Astrocyte (in vitro differentiated cells and primary cell): ENCODE data around the gene RBSN. TPM values are rescaled to one million over a fixed set of nuclear protein-coding genes. Genes with fewer than 3 reads are reported as not detected.

ENCODE experiments used
- DNase-seq: peaks from one replicate; pipeline ENCODE4 v3.0.0-alpha.2; 2010; ENCODE audit warnings: low read depth
- FAIRE-seq: peaks from 2 replicates; lab custom pipeline; 2011; peaks lifted over from hg19 to GRCh38; lab: Jason Lieb, UNC
- H2AFZ ChIP-seq: 2 replicates; pipeline ENCODE4 v1.6.0; 2012; ENCODE audit warnings: low read depth, low read length, inconsistent platforms
- H3K27ac ChIP-seq: 2 replicates; pipeline ENCODE4 v1.5.1; 2011; ENCODE audit warnings: low read depth, low read length, inconsistent platforms
- H3K27me3 ChIP-seq: 2 replicates; pipeline ENCODE4 v1.6.0; 2011; ENCODE audit warnings: low read length, inconsistent platforms; ENCODE audit not compliant: insufficient read depth
- H3K36me3 ChIP-seq: 2 replicates; pipeline ENCODE4 v1.5.1; 2011; ENCODE audit warnings: low read length, inconsistent platforms; ENCODE audit not compliant: insufficient read depth
- H3K4me1 ChIP-seq: 2 replicates; pipeline ENCODE4 v1.5.1; 2011; ENCODE audit warnings: low read length, inconsistent platforms; ENCODE audit not compliant: insufficient read depth
- H3K4me2 ChIP-seq: 2 replicates; pipeline ENCODE4 v1.6.0; 2012; ENCODE audit warnings: low read length, inconsistent platforms
- H3K4me3 ChIP-seq: 2 replicates; pipeline ENCODE4 v1.5.1; 2011; ENCODE audit warnings: low read depth, mild to moderate bottlenecking, low read length, inconsistent platforms; ENCODE audit not compliant: insufficient read depth
- H3K79me2 ChIP-seq: 2 replicates; pipeline ENCODE4 v1.6.0; 2012; ENCODE audit warnings: mild to moderate bottlenecking, low read length, inconsistent platforms; ENCODE audit not compliant: insufficient read depth
- H3K9ac ChIP-seq: 2 replicates; pipeline ENCODE4 v1.6.0; 2012; ENCODE audit warnings: mild to moderate bottlenecking, low read length, inconsistent platforms
- H3K9me3 ChIP-seq: 2 replicates; pipeline ENCODE4 v1.5.1; 2012; ENCODE audit warnings: low read depth, mild to moderate bottlenecking, low read length, inconsistent platforms; ENCODE audit not compliant: insufficient read depth
- H4K20me1 ChIP-seq: 2 replicates; pipeline ENCODE4 v1.6.0; 2012; ENCODE audit warnings: low read length, inconsistent platforms; ENCODE audit not compliant: insufficient read depth
- H3K27ac Mint-ChIP-seq: one replicate; pipeline ENCODE4 v1.8.0; 2021; ENCODE audit warnings: mild to moderate bottlenecking, mixed read lengths; ENCODE audit not compliant: unreplicated experiment
- H3K27me3 Mint-ChIP-seq: one replicate; pipeline ENCODE4 v1.8.0; 2021; ENCODE audit warnings: low read depth, mixed read lengths; ENCODE audit not compliant: unreplicated experiment
- H3K36me3 Mint-ChIP-seq: one replicate; pipeline ENCODE4 v1.8.0; 2021; ENCODE audit warnings: low read depth, mixed read lengths; ENCODE audit not compliant: unreplicated experiment
- H3K4me1 Mint-ChIP-seq: one replicate; pipeline ENCODE4 v1.8.0; 2021; ENCODE audit warnings: low read depth, mixed read lengths; ENCODE audit not compliant: unreplicated experiment
- H3K4me3 Mint-ChIP-seq: one replicate; pipeline ENCODE4 v1.8.0; 2021; ENCODE audit warnings: mild to moderate bottlenecking, moderate library complexity, mixed read lengths; ENCODE audit not compliant: unreplicated experiment
- H3K9me3 Mint-ChIP-seq: one replicate; pipeline ENCODE4 v1.8.0; 2021; ENCODE audit warnings: mild to moderate bottlenecking, mixed read lengths; ENCODE audit not compliant: unreplicated experiment
- CTCF ChIP-seq: IDR thresholded peaks from 2 replicates; pipeline ENCODE4 v1.5.1; 2011; ENCODE audit warnings: low read depth, mild to moderate bottlenecking, inconsistent platforms, low read length, moderate library complexity; ENCODE audit not compliant: insufficient read depth
- EZH2 ChIP-seq: IDR thresholded peaks from 2 replicates; pipeline ENCODE4 v1.6.1; 2012; ENCODE audit warnings: mild to moderate bottlenecking, low read length, inconsistent platforms; ENCODE audit not compliant: insufficient read depth
- total RNA-seq: library from RNA; stranded (reverse); gene quantifications from 2 replicates; pipeline ENCODE4 v1.2.1, GENCODE V29; 2021

The RBSN gene
- total RNA-seq, 1 donor from 2014 or later, result 20.3 TPM

- DNase-seq (no peak), FAIRE-seq (no peak)
- H3K27me3 Mint-ChIP-seq, result no peaks in the 10 kb centered on the region
- Histone ChIP-seq H3K4me2 (no peak overlapping the region), H3K27me3 (no peaks in the 10 kb centered on the region), H3K79me2 (no peaks in the 10 kb centered on the region), H2AFZ (no peak overlapping the region), H3K4me3 (no peak overlapping the region), H3K36me3 (peaks cover 30% of the 10 kb centered on the region), H3K4me1 (no peaks in the 10 kb centered on the region), H3K9me3 (no peaks in the 10 kb centered on the region), H4K20me1 (no peaks in the 10 kb centered on the region), H3K27ac (no peak overlapping the region), H3K9ac (no peak overlapping the region)
- no peaks in the 10 kb centered on the region for H3K9me3 Mint-ChIP-seq
- H3K36me3 Mint-ChIP-seq, result peaks cover 25% of the 10 kb centered on the region
- H3K4me1 Mint-ChIP-seq, result peaks cover 6% of the 10 kb centered on the region
- no peak overlapping the region for H3K27ac Mint-ChIP-seq
- TF ChIP-seq EZH2 (no peak), CTCF (no peak)
- no peak overlapping the region for H3K4me3 Mint-ChIP-seq
Measured at GRCh38 chr3:15023719-15024118, 75.2 kb downstream of the RBSN start.

- Histone ChIP-seq H3K27ac (no peak overlapping the region), H3K36me3 (peaks cover 27% of the 10 kb centered on the region), H3K4me1 (no peaks in the 10 kb centered on the region), H3K9ac (no peak overlapping the region), H4K20me1 (no peaks in the 10 kb centered on the region), H3K4me3 (no peak overlapping the region), H3K79me2 (no peaks in the 10 kb centered on the region), H3K27me3 (no peaks in the 10 kb centered on the region), H3K9me3 (no peaks in the 10 kb centered on the region), H3K4me2 (no peak overlapping the region), H2AFZ (no peak overlapping the region)
- FAIRE-seq (no peak), DNase-seq (no peak)
- H3K9me3 Mint-ChIP-seq, result no peaks in the 10 kb centered on the region
- H3K27me3 Mint-ChIP-seq, result no peaks in the 10 kb centered on the region
- H3K4me3 Mint-ChIP-seq, result no peak overlapping the region
- TF ChIP-seq EZH2 (no peak), CTCF (no peak)
- H3K4me1 Mint-ChIP-seq, result peaks cover 6% of the 10 kb centered on the region
- H3K36me3 Mint-ChIP-seq, result peaks cover 25% of the 10 kb centered on the region
- H3K27ac Mint-ChIP-seq, result no peak overlapping the region
Measured at GRCh38 chr3:15023249-15023648, 75.7 kb downstream of the RBSN start.

Other genes starting within 250 kb of the RBSN start
- gene NR2C2, start 151.6 kb downstream of the RBSN start, total RNA-seq, result 36.3 and 38.7 TPM in 2 replicates
- gene MRPS25, start 33.8 kb downstream of the RBSN start, total RNA-seq, result 32.9 and 38.9 TPM in 2 replicates
- gene CAPN7, start 107.1 kb upstream of the RBSN start, total RNA-seq, result 36.3 and 36.8 TPM in 2 replicates
- 25.2 and 27.5 TPM in 2 replicates for gene SH3BP5, start 233.4 kb upstream of the RBSN start, total RNA-seq